ENCODE measurements around the gene AMPD2.
A peak's percentile ranks its signal among the peaks of the same experiment; 100 is the strongest.

Gene AMPD2

DNA sequence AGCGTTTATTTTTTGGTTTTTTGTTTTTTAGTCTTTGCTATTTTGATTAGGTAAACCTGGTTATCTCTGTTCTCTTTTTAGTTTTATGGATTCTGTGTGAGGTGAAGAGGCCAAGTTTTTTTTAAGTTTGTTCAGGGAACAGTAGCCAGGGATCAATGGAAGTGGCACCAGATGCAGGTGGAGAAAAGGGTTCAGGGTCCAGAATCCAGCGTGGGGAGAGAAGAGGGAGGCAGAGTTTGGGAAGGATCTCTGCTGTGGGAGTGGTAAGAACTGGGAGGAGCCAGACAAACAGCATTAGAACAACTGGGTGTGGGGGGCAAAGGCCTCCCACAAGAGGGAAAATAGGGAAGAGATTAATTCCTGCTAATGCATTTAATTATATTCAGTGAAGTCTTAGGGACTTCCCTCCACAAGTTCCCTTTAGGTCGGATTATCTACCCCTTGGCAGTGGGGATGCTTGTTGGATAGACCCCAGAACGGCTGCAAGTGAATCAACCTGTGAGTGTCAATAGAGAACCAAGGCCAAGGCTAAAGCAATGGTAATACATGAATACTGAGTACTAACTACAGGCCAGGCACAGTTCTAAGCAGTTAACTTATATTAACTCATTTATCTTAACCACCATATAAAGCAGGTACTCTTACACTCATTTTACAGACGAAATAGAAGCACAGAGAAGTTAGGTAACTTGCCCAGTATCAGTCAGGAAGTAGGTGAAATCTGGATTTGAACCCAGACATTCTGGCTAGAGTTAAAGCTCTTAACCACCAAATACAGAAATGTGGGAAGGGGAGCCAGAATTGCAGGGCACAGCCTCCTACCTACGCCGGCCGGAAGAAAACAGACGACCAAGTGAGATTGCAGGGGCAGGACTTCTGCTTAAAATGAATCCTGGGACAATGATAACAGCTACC lies 719 bp upstream of the AMPD2 start:
- DNase-seq = no peak

GRCh38 chr1:109620401-109620791 lies 759 bp downstream of the AMPD2 start:
- DNase-seq = no peak

DNA sequence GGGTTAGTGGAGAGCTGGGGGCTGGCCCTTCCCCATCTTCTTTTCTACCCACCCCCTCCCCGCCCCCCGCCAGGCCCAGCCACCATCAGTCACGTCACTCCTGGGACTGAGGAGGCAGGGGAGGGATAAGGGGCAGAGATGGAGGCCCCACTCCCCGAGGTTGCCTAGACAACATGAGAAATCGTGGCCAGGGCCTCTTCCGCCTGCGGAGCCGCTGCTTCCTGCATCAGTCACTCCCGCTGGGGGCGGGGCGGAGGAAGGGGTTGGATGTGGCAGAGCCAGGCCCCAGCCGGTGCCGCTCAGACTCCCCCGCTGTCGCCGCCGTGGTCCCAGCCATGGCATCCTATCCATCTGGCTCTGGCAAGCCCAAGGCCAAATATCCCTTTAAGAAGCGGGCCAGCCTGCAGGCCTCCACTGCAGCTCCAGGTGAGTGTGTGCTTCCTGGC lies 1.2 kb downstream of the AMPD2 start:
- DNase-seq = peak; percentile 95

DNA sequence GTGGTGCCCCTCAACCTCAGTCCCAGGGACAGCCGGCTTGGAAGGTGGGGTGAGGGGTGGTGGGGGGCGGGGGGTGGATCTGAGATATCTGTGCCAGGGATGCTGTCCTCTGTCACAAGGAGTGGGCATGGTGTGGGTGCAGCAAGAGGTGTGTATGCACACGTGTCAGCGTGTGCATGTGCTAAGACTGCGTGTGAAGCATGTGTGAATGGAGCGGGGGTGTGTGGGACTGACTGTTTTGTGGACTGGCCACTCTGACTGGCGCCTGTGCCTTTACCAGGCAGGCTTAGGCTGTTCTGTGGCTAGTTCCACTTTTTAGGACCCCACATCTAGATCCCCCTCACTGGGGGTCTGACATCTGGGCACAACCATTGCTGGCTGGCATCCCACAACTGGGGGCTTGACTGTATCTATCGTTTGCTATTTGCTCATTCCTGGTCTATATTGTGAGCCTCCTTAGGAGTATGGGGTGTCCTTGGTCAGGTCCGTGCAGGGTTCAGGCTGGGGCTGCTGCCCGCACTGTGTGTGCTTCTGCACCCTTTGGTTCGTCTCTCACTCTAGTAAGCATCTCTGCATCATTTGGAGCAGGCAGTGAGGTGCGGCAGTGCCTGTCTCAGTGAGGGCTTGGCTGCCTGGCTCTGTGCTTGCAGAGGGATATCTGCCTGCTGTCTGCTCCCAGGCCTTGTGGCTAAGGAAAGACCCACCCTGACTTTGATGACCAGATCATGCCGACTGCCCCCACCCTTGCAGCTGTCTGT lies 1.9 kb downstream of the AMPD2 start:
- DNase-seq = no peak

DNA sequence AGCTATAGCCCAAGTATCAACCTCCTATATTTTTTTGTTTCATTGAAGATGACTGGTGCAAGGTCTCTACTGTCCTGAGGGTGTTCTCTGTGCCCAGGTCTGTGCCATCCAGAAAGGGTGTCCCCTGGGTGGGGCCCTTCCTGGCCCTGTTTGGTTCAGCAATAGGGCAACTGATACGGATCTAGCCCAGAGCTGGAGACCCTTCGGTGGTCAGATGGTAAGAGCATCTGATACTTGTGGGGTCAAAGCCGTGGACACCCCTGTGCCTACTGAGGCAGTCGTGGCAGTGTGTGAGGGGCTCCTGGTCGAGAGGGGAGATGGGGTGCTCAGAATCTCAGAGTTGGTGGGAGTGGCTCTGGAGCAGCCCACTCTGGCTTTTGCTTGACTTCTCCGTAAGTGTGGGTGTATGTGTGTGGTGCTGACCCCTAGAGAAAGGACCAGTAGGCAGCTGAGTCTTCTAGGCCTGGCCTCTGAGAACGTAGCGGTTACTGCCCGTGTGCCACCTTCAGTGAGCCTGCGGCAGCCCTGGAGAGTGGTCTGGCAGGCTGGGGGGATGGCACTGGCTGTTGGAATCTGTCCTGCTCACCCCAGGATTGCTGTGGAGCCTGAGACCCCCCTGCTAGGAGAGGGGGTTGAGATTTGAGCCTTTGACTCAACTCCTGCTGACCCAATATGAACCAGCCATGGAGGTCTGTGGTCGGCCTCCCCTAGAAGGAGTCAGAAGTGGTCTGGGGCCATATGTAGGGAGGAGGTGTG lies 2.7 kb downstream of the AMPD2 start:
- DNase-seq = no peak

DNA sequence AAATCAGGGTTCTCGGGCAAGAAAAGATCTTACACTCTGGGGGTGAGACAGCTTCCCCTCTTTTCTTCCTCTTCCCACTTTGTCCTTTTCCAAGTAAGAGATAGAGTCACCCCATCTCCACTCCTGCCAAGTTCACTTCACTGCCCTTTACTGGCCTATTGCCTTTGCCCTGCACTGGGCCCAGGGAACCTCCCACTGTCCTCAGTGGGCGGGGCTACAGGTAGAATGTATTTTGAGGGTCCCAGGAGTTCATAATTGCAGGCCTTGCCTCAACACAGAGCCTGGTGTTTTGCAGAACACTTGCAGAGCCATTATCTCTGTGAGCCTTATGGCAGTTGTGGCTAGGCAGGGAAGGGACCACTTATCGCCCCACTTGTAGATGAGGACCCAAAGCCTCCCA lies 3.3 kb downstream of the AMPD2 start:
- DNase-seq = no peak

GRCh38 chr1:109623601-109624161 lies 4.0 kb downstream of the AMPD2 start:
- DNase-seq = no peak

DNA sequence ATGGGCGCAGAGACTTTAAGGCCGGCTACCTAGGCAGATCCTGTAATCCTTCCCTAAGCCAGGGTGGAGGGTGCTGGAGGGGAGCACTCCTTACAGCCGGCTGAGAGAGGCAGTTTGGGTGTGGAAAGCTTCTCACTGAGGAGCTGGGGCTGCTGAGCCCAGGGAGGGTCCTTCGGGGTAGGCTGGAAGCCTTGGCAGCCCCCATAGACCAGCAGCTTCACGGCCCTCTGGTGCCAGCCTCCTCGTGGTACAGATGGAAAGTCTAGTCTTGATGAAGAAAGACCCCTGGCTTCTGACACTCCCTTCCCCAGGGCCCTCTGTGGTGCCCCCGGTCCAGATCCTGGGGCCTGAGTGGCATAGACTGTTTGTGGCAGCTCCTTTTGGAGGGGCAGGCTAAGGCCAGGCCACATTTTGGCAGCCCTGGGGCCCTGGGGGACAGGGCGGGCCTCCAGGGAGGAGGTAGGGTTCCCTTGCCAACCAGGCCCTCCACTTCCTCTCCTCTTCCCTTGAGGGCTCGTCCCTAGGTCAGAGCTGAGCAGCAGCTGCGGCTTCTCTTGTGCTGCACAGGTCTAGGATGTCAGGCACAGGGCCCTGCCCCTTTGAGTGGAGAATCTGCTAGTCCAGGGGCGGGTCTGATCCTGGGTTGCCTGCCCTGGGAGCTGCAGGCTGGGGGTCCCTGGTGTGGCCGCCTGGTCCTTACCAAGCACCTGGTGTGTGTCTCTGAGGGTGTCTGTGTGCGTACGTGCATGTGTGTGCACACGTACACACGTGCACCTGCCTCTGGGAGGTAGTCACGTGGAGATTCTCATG lies 4.8 kb downstream of the AMPD2 start:
- DNase-seq = no peak

GRCh38 chr1:109625176-109625575 lies 5.5 kb downstream of the AMPD2 start:
- no peak for DNase-seq

GRCh38 chr1:109625601-109626560 lies 6.2 kb downstream of the AMPD2 start:
- no peak for DNase-seq

DNA sequence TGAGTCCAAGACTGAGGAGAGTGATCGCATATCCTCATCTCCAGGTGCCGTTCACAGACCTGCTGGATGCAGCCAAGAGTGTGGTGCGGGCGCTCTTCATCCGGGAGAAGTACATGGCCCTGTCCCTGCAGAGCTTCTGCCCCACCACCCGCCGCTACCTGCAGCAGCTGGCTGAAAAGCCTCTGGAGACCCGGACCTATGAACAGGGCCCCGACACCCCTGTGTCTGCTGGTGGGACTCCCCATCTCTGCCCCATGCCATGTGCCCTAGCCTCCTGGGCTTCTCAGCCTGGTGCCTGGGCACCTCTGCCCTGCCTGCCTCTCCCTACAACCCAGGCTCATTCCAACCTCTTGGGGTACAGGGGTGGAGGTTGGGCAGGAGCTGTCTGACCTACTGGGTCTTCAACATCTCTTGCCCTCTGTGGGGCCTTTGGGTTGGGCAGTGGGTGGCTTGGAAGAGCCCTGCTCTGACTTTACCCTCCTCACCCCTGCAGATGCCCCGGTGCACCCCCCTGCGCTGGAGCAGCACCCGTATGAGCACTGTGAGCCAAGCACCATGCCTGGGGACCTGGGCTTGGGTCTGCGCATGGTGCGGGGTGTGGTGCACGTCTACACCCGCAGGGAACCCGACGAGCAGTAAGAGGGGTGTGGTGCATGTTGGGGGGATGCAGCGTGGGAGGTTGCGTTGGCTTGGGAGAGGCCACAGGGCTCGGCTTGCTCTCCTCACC lies 7.2 kb downstream of the AMPD2 start:
- DNase-seq = no peak

DNA sequence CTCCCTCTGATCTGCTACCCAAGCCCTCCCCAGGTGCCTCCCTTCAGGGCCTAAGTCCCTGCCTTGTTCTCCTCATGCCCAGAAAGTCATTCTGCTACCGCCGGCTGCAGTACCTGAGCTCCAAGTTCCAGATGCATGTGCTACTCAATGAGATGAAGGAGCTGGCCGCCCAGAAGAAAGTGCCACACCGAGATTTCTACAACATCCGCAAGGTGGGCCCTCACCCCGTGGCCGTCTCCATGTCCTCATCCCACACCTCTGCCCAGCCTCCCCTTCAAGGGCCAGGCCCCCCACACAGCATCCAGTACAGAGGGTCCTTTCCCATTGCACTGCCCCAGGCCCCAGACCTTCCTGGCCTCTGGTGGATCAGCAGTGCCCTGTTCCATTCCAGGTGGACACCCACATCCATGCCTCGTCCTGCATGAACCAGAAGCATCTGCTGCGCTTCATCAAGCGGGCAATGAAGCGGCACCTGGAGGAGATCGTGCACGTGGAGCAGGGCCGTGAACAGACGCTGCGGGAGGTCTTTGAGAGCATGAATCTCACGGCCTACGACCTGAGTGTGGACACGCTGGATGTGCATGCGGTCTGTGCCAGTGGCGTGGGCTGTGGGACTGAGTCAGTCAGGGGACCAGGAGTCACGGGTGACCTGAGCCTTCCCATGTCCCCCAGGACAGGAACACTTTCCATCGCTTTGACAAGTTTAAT lies 8.2 kb downstream of the AMPD2 start:
- DNase-seq = no peak

DNA sequence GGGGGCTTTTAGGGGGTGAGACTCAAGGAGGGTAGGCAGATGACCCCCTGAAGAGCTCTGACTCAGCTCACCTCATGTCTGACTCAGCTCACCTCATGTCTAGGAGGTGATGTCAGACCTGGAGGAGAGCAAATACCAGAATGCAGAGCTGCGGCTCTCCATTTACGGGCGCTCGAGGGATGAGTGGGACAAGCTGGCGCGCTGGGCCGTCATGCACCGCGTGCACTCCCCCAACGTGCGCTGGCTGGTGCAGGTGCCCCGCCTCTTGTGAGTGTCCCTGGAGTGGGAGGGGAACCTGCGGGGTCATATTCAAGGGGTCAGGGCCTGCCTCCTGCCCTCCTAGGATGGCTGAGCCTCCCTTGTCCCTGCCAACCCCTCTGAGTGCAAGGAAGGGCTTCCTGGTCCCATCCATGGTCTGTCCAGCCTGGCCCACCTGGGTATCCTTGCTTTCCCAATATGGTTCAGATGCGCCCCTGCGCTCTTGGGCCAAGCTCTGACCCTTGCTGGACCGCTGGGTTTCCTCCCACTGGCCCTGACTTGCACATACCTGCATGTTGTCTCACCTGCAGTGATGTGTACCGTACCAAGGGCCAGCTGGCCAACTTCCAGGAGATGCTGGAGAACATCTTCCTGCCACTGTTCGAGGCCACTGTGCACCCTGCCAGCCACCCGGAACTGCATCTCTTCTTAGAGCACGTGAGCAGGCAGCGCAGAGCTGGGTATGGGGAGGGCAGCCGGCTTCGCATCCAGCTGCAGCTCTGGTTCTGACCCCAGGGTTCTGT lies 9.1 kb downstream of the AMPD2 start:
- no peak for DNase-seq

GRCh38 chr1:109629372-109630030 lies 9.9 kb downstream of the AMPD2 start:
- DNase-seq = no peak

GRCh38 chr1:109630081-109630897 lies 10.7 kb downstream of the AMPD2 start:
- DNase-seq = no peak

DNA sequence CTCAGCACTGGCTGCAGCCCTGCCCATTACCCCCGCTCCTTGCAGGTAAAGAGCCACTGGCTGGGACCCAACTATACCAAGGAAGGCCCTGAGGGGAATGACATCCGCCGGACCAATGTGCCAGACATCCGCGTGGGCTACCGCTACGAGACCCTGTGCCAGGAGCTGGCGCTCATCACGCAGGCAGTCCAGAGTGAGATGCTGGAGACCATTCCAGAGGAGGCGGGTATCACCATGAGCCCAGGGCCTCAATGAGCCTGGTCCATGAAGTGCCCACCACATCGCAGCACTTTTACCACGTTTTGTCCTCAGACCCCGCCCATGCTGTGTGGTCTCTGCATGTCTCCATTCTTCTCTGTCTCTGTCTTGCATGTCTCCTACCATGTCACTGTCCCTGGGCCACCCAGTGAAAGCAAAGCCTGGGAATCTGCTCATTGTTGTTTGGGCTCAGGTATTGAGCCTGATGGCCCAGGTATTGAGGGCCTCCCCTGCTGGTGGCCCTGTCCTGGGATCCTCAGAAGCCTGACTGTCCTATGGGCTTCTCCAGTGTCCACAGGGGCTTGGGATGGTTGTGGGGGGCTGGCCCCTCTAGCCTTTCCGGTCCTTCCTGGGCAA lies 11.4 kb downstream of the AMPD2 start:
- no peak for DNase-seq
